ENCODE measurements around the gene CTNNB1. TPM values are rescaled to one million over a fixed set of nuclear protein-coding genes. Genes with fewer than 3 reads are reported as not detected.
A peak's percentile ranks its signal among the peaks of the same experiment; 100 is the strongest.

CTNNB1 gene
- total RNA-seq, 2 donors from 2014 or later = 420 to 534 TPM

DNA sequence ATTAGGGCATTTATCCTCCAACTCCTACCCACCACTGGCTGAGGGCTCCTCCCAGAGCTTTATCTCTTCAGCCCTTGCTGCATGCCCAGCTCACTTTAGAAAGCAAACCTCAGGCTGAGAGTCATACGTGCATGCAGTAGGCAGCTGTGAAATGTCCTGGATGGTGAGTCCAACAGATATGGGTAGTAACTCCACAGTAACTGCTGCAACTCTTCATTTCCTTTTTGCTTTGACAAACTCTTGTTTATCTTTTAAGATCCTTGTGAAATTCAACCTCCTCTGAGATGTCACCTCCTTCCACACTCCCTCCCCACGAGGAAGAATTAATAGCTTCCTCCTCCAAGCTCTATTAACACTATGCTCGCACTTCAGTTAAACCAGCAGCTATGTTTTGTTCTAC lies 35.9 kb upstream of the CTNNB1 start:
- H3K9me3 Mint-ChIP-seq = no peaks in the 10 kb centered on the region
- H3K27me3 Mint-ChIP-seq (ENCODE audit: insufficient read depth) = peaks cover 8% of the 10 kb centered on the region
- H3K36me3 Mint-ChIP-seq (ENCODE audit: low read depth) = no peaks in the 10 kb centered on the region
- Histone ChIP-seq H3K27me3 (ENCODE audit: control insufficient read depth, insufficient read depth, low read length, poor library complexity, severe bottlenecking) (no peaks in the 10 kb centered on the region), H3K9ac (ENCODE audit: extremely low read depth, low read length, poor library complexity, severe bottlenecking) (no peak overlapping the region), H3K27ac (ENCODE audit: low read depth, low read length) (no peak overlapping the region), H3K4me3 (ENCODE audit: low read length) (no peak overlapping the region), H3K36me3 (ENCODE audit: control insufficient read depth, insufficient read depth, low read length) (no peaks in the 10 kb centered on the region), H3K9me3 (ENCODE audit: control insufficient read depth, low read length) (peaks cover 3% of the 10 kb centered on the region), H3K4me1 (ENCODE audit: control insufficient read depth, insufficient read depth, low read length) (peaks cover 11% of the 10 kb centered on the region)
- TF ChIP-seq, protein P1, sequence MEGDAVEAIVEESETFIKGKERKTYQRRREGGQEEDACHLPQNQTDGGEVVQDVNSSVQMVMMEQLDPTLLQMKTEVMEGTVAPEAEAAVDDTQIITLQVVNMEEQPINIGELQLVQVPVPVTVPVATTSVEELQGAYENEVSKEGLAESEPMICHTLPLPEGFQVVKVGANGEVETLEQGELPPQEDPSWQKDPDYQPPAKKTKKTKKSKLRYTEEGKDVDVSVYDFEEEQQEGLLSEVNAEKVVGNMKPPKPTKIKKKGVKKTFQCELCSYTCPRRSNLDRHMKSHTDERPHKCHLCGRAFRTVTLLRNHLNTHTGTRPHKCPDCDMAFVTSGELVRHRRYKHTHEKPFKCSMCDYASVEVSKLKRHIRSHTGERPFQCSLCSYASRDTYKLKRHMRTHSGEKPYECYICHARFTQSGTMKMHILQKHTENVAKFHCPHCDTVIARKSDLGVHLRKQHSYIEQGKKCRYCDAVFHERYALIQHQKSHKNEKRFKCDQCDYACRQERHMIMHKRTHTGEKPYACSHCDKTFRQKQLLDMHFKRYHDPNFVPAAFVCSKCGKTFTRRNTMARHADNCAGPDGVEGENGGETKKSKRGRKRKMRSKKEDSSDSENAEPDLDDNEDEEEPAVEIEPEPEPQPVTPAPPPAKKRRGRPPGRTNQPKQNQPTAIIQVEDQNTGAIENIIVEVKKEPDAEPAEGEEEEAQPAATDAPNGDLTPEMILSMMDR (conservative IDR thresholded peaks at IDR 0.05) = no peak
- H3K4me1 Mint-ChIP-seq = peaks cover 27% of the 10 kb centered on the region
- 76 to 89% methylated on average over 3 of the region's 3 CpGs for WGBS, 2 experiments (ENCODE audit: insufficient coverage in 1 of 2, insufficient read length in 1 of 2)
- peak; percentile 38 for DNase-seq
- H3K4me3 Mint-ChIP-seq = no peak overlapping the region
- no peak overlapping the region for H3K27ac Mint-ChIP-seq

DNA sequence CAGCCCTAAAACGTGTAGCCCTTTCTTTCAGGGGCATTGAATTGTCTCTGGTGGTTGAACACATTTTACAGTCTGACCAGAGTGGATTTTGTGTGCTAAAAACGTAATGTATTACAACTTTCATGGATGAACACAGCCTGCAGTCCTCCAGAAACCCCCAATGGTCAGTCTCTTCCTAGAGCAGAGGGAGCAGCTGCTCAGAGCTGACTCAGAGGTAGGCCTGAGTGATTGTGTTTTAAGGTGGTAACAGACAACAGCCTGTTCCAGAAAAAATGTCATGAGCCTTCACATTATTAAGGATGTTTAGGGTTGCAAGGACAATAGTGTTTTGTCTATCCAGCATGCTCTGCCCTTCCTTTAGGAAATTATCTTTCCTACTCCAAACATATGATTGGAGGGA lies 34.5 kb upstream of the CTNNB1 start:
- Mint-ChIP-seq H3K27ac (no peak overlapping the region), H3K4me1 (peaks cover 19% of the 10 kb centered on the region), H3K4me3 (no peak overlapping the region), H3K27me3 (ENCODE audit: insufficient read depth) (peaks cover 14% of the 10 kb centered on the region), H3K36me3 (ENCODE audit: low read depth) (no peaks in the 10 kb centered on the region), H3K9me3 (no peaks in the 10 kb centered on the region)
- Histone ChIP-seq H3K36me3 (ENCODE audit: control insufficient read depth, insufficient read depth, low read length) (no peaks in the 10 kb centered on the region), H3K27ac (ENCODE audit: low read depth, low read length) (no peak overlapping the region), H3K9ac (ENCODE audit: extremely low read depth, low read length, poor library complexity, severe bottlenecking) (no peak overlapping the region), H3K4me1 (ENCODE audit: control insufficient read depth, insufficient read depth, low read length) (peaks cover 5% of the 10 kb centered on the region), H3K27me3 (ENCODE audit: control insufficient read depth, insufficient read depth, low read length, poor library complexity, severe bottlenecking) (no peaks in the 10 kb centered on the region), H3K4me3 (ENCODE audit: low read length) (no peak overlapping the region), H3K9me3 (ENCODE audit: control insufficient read depth, low read length) (peaks cover 5% of the 10 kb centered on the region)
- 66 to 80% methylated on average over 2 of the region's 2 CpGs for WGBS, 2 experiments (ENCODE audit: insufficient coverage in 1 of 2, insufficient read length in 1 of 2)
- DNase-seq = no peak
- TF ChIP-seq, protein P1 (conservative IDR thresholded peaks at IDR 0.05) = no peak

DNA sequence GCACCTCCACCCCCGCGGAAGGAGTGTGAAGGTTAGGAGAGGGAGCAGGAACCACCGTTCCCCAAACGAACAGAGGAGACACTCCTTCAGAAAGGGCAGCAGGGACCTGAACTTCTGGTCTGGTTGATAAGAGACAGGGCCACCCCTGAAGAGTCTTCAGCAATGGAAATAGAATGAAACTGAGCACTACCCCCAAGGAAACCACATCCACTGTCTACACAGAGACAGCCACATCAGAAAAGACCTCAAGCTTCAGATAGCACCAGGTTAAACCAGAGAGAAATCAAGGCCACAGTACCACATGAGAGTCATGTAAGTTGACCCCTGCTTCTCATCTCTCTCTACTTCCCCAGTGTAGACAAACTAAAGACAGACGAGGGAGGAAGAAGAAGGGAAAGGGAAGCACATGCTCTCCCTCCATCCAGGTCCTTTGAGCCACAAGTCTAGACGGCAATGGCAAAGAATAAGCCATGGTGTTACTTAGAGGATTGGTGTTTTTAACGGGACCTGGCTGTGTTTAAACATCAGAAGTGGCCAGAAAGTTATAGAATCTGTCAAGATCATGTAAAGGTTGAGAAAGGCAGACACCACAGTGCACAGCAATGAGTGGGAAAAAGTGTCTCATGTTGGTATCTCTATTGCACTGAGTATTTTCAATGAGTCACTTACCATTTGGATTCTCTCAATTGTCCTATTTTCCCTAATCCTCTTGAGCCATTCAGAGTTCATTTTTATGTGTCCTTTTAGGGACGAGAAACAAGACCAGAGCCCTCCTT lies 31.4 kb upstream of the CTNNB1 start:
- no peaks in the 10 kb centered on the region for H3K36me3 Mint-ChIP-seq (ENCODE audit: low read depth)
- peaks cover 14% of the 10 kb centered on the region for H3K27me3 Mint-ChIP-seq (ENCODE audit: insufficient read depth)
- no peak overlapping the region for H3K27ac ChIP-seq (ENCODE audit: low read depth, low read length)
- peaks cover 19% of the 10 kb centered on the region for H3K4me1 Mint-ChIP-seq
- DNase-seq = no peak
- 87 to 92% methylated on average over 4 to 8 of the region's 8 CpGs for WGBS, 2 experiments (ENCODE audit: insufficient coverage in 1 of 2, insufficient read length in 1 of 2)
- no peaks in the 10 kb centered on the region for H3K36me3 ChIP-seq (ENCODE audit: control insufficient read depth, insufficient read depth, low read length)
- TF ChIP-seq, protein P1 (conservative IDR thresholded peaks at IDR 0.05) = no peak
- no peaks in the 10 kb centered on the region for H3K27me3 ChIP-seq (ENCODE audit: control insufficient read depth, insufficient read depth, low read length, poor library complexity, severe bottlenecking)
- no peak overlapping the region for H3K27ac Mint-ChIP-seq
- no peak overlapping the region for H3K4me3 ChIP-seq (ENCODE audit: low read length)
- H3K9me3 ChIP-seq (ENCODE audit: control insufficient read depth, low read length) = peaks cover 5% of the 10 kb centered on the region
- peaks cover 5% of the 10 kb centered on the region for H3K4me1 ChIP-seq (ENCODE audit: control insufficient read depth, insufficient read depth, low read length)
- H3K9ac ChIP-seq (ENCODE audit: extremely low read depth, low read length, poor library complexity, severe bottlenecking) = no peak overlapping the region
- H3K9me3 Mint-ChIP-seq = no peaks in the 10 kb centered on the region
- no peak overlapping the region for H3K4me3 Mint-ChIP-seq

All from endodermal cell (in vitro differentiated cells).